Activated CD8-positive, alpha-beta memory T cell treated with anti-CD3 and anti-CD28 coated beads for 4 hours (primary cell): ENCODE results near the gene LPAR1.
"Not testable (repeated sequence)": the region's sequence is repeated elsewhere in the genome, so short reads cannot be mapped to it uniquely, and the experiment has no call there.

ENCODE experiments used
- DNase-seq, 2 donors: peaks; one replicate each; pipeline ENCODE4 v3.0.0-alpha.2; 2020; ENCODE audit warnings: low read depth in 2 of 2

Gene LPAR1

GRCh38 chr9:110876929-110877328, 161.3 kb downstream of the LPAR1 start:
- DNase-seq, result no peak

- DNase-seq, result no peak
Observed at GRCh38 chr9:110874963-110875674, 163.2 kb downstream of the LPAR1 start.

GRCh38 chr9:110872920-110873319, 165.3 kb downstream of the LPAR1 start:
- DNase-seq, result no peak

- DNase-seq, result no peak
Observed at GRCh38 chr9:110871736-110872135, 166.5 kb downstream of the LPAR1 start.

GRCh38 chr9:110869931-110870330, 168.3 kb downstream of the LPAR1 start:
- DNase-seq, result no peak

- DNase-seq, result no peak
Observed at GRCh38 chr9:110864011-110864410, 174.3 kb downstream of the LPAR1 start.

- DNase-seq, result not testable (repeated sequence)
Observed at GRCh38 chr9:110861370-110862110, 176.7 kb downstream of the LPAR1 start.

- no peak for DNase-seq
Observed at GRCh38 chr9:110856772-110857171, 181.5 kb downstream of the LPAR1 start.

GRCh38 chr9:110850401-110851135, 187.7 kb downstream of the LPAR1 start:
- DNase-seq, result no peak

- DNase-seq, result no peak
Observed at GRCh38 chr9:110847671-110848070, 190.6 kb downstream of the LPAR1 start.

GRCh38 chr9:110846215-110846614, 192.1 kb downstream of the LPAR1 start:
- DNase-seq, result no peak

- DNase-seq, result no peak
Observed at GRCh38 chr9:110844121-110844520, 194.1 kb downstream of the LPAR1 start.

GRCh38 chr9:110842986-110843385, 195.3 kb downstream of the LPAR1 start:
- DNase-seq, result no peak

- no peak for DNase-seq
Observed at GRCh38 chr9:110842169-110842568, 196.1 kb downstream of the LPAR1 start.

GRCh38 chr9:110837401-110838005, 200.8 kb downstream of the LPAR1 start:
- DNase-seq, result no peak

- DNase-seq, result no peak
Observed at GRCh38 chr9:110835859-110836271, 202.4 kb downstream of the LPAR1 start.

- no peak for DNase-seq
Observed at GRCh38 chr9:110835404-110835803, 202.9 kb downstream of the LPAR1 start.

- DNase-seq, result no peak
Observed at GRCh38 chr9:110832926-110833325, 205.3 kb downstream of the LPAR1 start.

- DNase-seq, result no peak
Observed at GRCh38 chr9:110830495-110830894, 207.8 kb downstream of the LPAR1 start.

GRCh38 chr9:110828264-110828663, 210.0 kb downstream of the LPAR1 start:
- DNase-seq, result no peak

- not testable (repeated sequence) for DNase-seq
Observed at GRCh38 chr9:110826400-110826799, 211.9 kb downstream of the LPAR1 start.

GRCh38 chr9:110825950-110826349, 212.3 kb downstream of the LPAR1 start:
- no peak for DNase-seq
